ENCODE results near the gene STXBP6.

Gene STXBP6

GRCh38 chr14:24851837-24852236 is 198.1 kb downstream of the STXBP6 start:
- Histone ChIP-seq H3K4me1 (ENCODE audit: control insufficient read depth, insufficient read depth, low read length, poor library complexity, severe bottlenecking) (no peaks in the 10 kb centered on the region), H3K27me3 (replicated peaks; ENCODE audit: control insufficient read depth, insufficient read depth, low read length, poor library complexity, severe bottlenecking) (no peaks in the 10 kb centered on the region), H3K27ac (ENCODE audit: insufficient read depth, low read length, poor library complexity, severe bottlenecking) (no peak overlapping the region), H3K36me3 (ENCODE audit: control insufficient read depth, insufficient read depth, low read length) (no peaks in the 10 kb centered on the region), H3K9me3 (ENCODE audit: control insufficient read depth, low read length) (no peaks in the 10 kb centered on the region), H3K4me3 (ENCODE audit: insufficient read depth, low read depth, low read length, poor library complexity, severe bottlenecking) (no peak overlapping the region)
- DNase-seq: no peak

- H3K4me3 ChIP-seq (ENCODE audit: insufficient read depth, low read depth, low read length, poor library complexity, severe bottlenecking): no peak overlapping the region
- H3K9me3 ChIP-seq (ENCODE audit: control insufficient read depth, low read length): no peaks in the 10 kb centered on the region
These were observed 198.5 kb downstream of the STXBP6 start for GRCh38 chr14:24851406-24851805.

DNA sequence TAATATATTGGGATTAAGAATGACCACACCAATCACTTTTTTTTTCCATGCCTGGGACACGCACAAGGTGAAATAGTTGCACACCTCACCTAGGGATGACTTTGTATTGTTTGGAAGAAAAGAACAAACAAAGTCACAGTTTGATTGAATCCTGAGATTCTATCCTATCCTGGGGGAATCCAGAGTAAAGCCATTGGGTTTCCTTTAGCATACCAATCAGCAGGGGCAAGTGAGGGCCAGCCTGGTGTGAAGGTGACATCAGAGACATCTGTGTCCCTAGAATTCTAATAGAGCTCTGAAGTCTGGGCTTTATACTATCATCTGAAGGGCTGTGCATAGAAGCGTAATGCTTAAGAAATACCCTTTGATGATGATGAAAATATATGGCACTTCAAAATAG is 199.9 kb downstream of the STXBP6 start:
- H3K27me3 ChIP-seq (replicated peaks; ENCODE audit: control insufficient read depth, insufficient read depth, low read length, poor library complexity, severe bottlenecking): no peaks in the 10 kb centered on the region

More at GRCh38 chr14:24851406-24851805, 198.5 kb downstream of the STXBP6 start:
- no peak for DNase-seq
- no peaks in the 10 kb centered on the region for H3K4me1 ChIP-seq (ENCODE audit: control insufficient read depth, insufficient read depth, low read length, poor library complexity, severe bottlenecking)
- no peaks in the 10 kb centered on the region for H3K27me3 ChIP-seq (replicated peaks; ENCODE audit: control insufficient read depth, insufficient read depth, low read length, poor library complexity, severe bottlenecking)
- H3K36me3 ChIP-seq (ENCODE audit: control insufficient read depth, insufficient read depth, low read length): no peaks in the 10 kb centered on the region
- H3K27ac ChIP-seq (ENCODE audit: insufficient read depth, low read length, poor library complexity, severe bottlenecking): no peak overlapping the region

DNA sequence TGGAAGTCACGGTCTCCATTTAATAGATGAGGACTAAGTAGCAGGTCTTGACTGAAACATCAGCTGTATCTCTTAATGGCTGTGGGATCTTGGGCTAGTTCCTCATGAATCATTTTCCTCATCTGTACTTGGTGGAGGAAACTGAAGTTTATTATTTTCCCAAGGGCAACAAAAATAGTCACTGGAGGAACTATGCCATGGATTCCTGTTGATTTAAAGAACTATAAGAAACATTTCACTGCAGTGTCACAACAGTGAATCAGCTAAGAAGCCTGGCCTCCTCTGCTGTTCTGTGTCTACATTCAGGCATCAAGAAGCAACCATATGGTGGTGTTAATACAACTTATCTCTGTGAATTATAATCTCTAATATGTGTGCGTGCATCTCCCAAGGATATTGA is 200.5 kb downstream of the STXBP6 start:
- Histone ChIP-seq H3K4me1 (ENCODE audit: control insufficient read depth, insufficient read depth, low read length, poor library complexity, severe bottlenecking) (no peaks in the 10 kb centered on the region), H3K27me3 (replicated peaks; ENCODE audit: control insufficient read depth, insufficient read depth, low read length, poor library complexity, severe bottlenecking) (no peaks in the 10 kb centered on the region), H3K27ac (ENCODE audit: insufficient read depth, low read length, poor library complexity, severe bottlenecking) (no peak overlapping the region), H3K9me3 (ENCODE audit: control insufficient read depth, low read length) (no peaks in the 10 kb centered on the region), H3K4me3 (ENCODE audit: insufficient read depth, low read depth, low read length, poor library complexity, severe bottlenecking) (no peak overlapping the region), H3K36me3 (ENCODE audit: control insufficient read depth, insufficient read depth, low read length) (no peaks in the 10 kb centered on the region)
- DNase-seq: no peak

More for the DNA sequence above, 199.9 kb downstream of the STXBP6 start:
- Histone ChIP-seq H3K4me3 (ENCODE audit: insufficient read depth, low read depth, low read length, poor library complexity, severe bottlenecking) (no peak overlapping the region), H3K4me1 (ENCODE audit: control insufficient read depth, insufficient read depth, low read length, poor library complexity, severe bottlenecking) (no peaks in the 10 kb centered on the region), H3K36me3 (ENCODE audit: control insufficient read depth, insufficient read depth, low read length) (no peaks in the 10 kb centered on the region), H3K9me3 (ENCODE audit: control insufficient read depth, low read length) (no peaks in the 10 kb centered on the region), H3K27ac (ENCODE audit: insufficient read depth, low read length, poor library complexity, severe bottlenecking) (no peak overlapping the region)
- no peak for DNase-seq

GRCh38 chr14:24848102-24848790 is 201.7 kb downstream of the STXBP6 start:
- Histone ChIP-seq H3K27ac (ENCODE audit: insufficient read depth, low read length, poor library complexity, severe bottlenecking) (no peak overlapping the region), H3K27me3 (replicated peaks; ENCODE audit: control insufficient read depth, insufficient read depth, low read length, poor library complexity, severe bottlenecking) (no peaks in the 10 kb centered on the region), H3K4me3 (ENCODE audit: insufficient read depth, low read depth, low read length, poor library complexity, severe bottlenecking) (no peak overlapping the region), H3K36me3 (ENCODE audit: control insufficient read depth, insufficient read depth, low read length) (no peaks in the 10 kb centered on the region), H3K9me3 (ENCODE audit: control insufficient read depth, low read length) (no peaks in the 10 kb centered on the region), H3K4me1 (ENCODE audit: control insufficient read depth, insufficient read depth, low read length, poor library complexity, severe bottlenecking) (no peaks in the 10 kb centered on the region)
- DNase-seq: no peak

DNA sequence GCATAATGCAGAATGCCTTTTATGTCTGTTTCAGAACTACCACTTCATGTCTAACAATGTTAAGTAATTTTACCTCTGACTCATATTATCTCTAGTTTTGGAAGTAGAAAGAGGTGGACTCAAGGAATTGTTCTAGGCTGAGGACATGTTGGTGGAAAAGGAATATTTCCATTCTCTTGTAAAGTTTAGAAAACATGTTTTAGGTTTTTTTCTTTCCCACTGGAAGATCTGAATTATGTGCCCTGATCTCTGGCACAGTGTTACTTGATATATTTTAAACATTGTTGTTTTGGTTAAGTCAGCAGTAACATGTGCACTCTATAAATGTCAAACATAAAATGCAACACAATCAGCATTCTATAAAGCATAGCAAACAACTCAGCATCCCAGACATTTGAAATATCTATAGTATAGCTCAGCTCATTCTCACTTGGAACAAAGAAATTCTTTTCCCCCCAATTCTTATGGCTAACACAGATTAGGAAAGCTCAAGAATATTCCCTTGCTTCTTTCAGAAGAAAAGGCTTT is 202.3 kb downstream of the STXBP6 start:
- H3K36me3 ChIP-seq (ENCODE audit: control insufficient read depth, insufficient read depth, low read length): no peaks in the 10 kb centered on the region
- no peaks in the 10 kb centered on the region for H3K4me1 ChIP-seq (ENCODE audit: control insufficient read depth, insufficient read depth, low read length, poor library complexity, severe bottlenecking)
- no peaks in the 10 kb centered on the region for H3K9me3 ChIP-seq (ENCODE audit: control insufficient read depth, low read length)
- no peaks in the 10 kb centered on the region for H3K27me3 ChIP-seq (replicated peaks; ENCODE audit: control insufficient read depth, insufficient read depth, low read length, poor library complexity, severe bottlenecking)
- no peak overlapping the region for H3K27ac ChIP-seq (ENCODE audit: insufficient read depth, low read length, poor library complexity, severe bottlenecking)
- no peak overlapping the region for H3K4me3 ChIP-seq (ENCODE audit: insufficient read depth, low read depth, low read length, poor library complexity, severe bottlenecking)
- DNase-seq: no peak

DNA sequence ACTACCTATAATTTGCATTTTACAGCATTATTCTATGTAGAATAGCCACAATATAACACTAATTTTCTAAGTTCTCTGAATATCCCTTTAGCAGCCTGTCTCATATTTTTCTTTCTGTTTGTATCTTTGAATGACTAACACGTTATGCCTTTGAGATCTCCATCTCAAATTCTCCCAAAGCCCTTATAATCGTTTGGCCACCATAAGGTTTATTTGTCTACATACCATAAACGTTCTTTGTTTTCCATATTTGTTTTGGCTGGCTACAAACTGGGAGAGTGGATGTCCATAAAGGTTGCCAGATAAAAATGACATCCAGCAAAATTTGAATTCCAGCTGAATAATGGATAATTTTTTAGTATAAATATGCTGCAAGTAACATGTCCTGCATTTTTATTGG is 203.7 kb downstream of the STXBP6 start:
- Histone ChIP-seq H3K4me3 (ENCODE audit: insufficient read depth, low read depth, low read length, poor library complexity, severe bottlenecking) (no peak overlapping the region), H3K27ac (ENCODE audit: insufficient read depth, low read length, poor library complexity, severe bottlenecking) (no peak overlapping the region), H3K36me3 (ENCODE audit: control insufficient read depth, insufficient read depth, low read length) (no peaks in the 10 kb centered on the region), H3K4me1 (ENCODE audit: control insufficient read depth, insufficient read depth, low read length, poor library complexity, severe bottlenecking) (no peaks in the 10 kb centered on the region), H3K9me3 (ENCODE audit: control insufficient read depth, low read length) (no peaks in the 10 kb centered on the region), H3K27me3 (replicated peaks; ENCODE audit: control insufficient read depth, insufficient read depth, low read length, poor library complexity, severe bottlenecking) (no peaks in the 10 kb centered on the region)
- no peak for DNase-seq

GRCh38 chr14:24845851-24846250 is 204.1 kb downstream of the STXBP6 start:
- H3K4me3 ChIP-seq (ENCODE audit: insufficient read depth, low read depth, low read length, poor library complexity, severe bottlenecking): no peak overlapping the region
- no peak for DNase-seq
- H3K27me3 ChIP-seq (replicated peaks; ENCODE audit: control insufficient read depth, insufficient read depth, low read length, poor library complexity, severe bottlenecking): no peaks in the 10 kb centered on the region
- H3K9me3 ChIP-seq (ENCODE audit: control insufficient read depth, low read length): no peaks in the 10 kb centered on the region
- H3K4me1 ChIP-seq (ENCODE audit: control insufficient read depth, insufficient read depth, low read length, poor library complexity, severe bottlenecking): no peaks in the 10 kb centered on the region
- no peaks in the 10 kb centered on the region for H3K36me3 ChIP-seq (ENCODE audit: control insufficient read depth, insufficient read depth, low read length)
- no peak overlapping the region for H3K27ac ChIP-seq (ENCODE audit: insufficient read depth, low read length, poor library complexity, severe bottlenecking)

GRCh38 chr14:24844011-24844410 is 205.9 kb downstream of the STXBP6 start:
- no peak overlapping the region for H3K4me3 ChIP-seq (ENCODE audit: insufficient read depth, low read depth, low read length, poor library complexity, severe bottlenecking)
- H3K27ac ChIP-seq (ENCODE audit: insufficient read depth, low read length, poor library complexity, severe bottlenecking): no peak overlapping the region
- no peaks in the 10 kb centered on the region for H3K4me1 ChIP-seq (ENCODE audit: control insufficient read depth, insufficient read depth, low read length, poor library complexity, severe bottlenecking)
- no peaks in the 10 kb centered on the region for H3K27me3 ChIP-seq (replicated peaks; ENCODE audit: control insufficient read depth, insufficient read depth, low read length, poor library complexity, severe bottlenecking)
- H3K9me3 ChIP-seq (ENCODE audit: control insufficient read depth, low read length): no peaks in the 10 kb centered on the region
- H3K36me3 ChIP-seq (ENCODE audit: control insufficient read depth, insufficient read depth, low read length): no peaks in the 10 kb centered on the region
- DNase-seq: no peak

GRCh38 chr14:24843494-24843893 is 206.5 kb downstream of the STXBP6 start:
- H3K4me1 ChIP-seq (ENCODE audit: control insufficient read depth, insufficient read depth, low read length, poor library complexity, severe bottlenecking): no peaks in the 10 kb centered on the region
- no peaks in the 10 kb centered on the region for H3K27me3 ChIP-seq (replicated peaks; ENCODE audit: control insufficient read depth, insufficient read depth, low read length, poor library complexity, severe bottlenecking)
- DNase-seq: no peak
- H3K27ac ChIP-seq (ENCODE audit: insufficient read depth, low read length, poor library complexity, severe bottlenecking): no peak overlapping the region
- H3K9me3 ChIP-seq (ENCODE audit: control insufficient read depth, low read length): no peaks in the 10 kb centered on the region
- H3K36me3 ChIP-seq (ENCODE audit: control insufficient read depth, insufficient read depth, low read length): no peaks in the 10 kb centered on the region
- H3K4me3 ChIP-seq (ENCODE audit: insufficient read depth, low read depth, low read length, poor library complexity, severe bottlenecking): no peak overlapping the region

All from effector memory CD4-positive, alpha-beta T cell (primary cell).